Epithelial cell of esophagus (primary cell): Measurements from ENCODE around the gene EIF4E2.

Experiments used
- DNase-seq: peaks from one replicate; pipeline ENCODE4 v3.0.0; 2010; ENCODE audit warnings: low read depth
- H3K4me3 ChIP-seq: 2 replicates; pipeline ENCODE4 v1.5.1; 2011; ENCODE audit warnings: mild to moderate bottlenecking, low read length, control low read depth
- TF ChIP-seq, protein P1 (sequence below): IDR thresholded peaks from 2 replicates; pipeline ENCODE4 v1.5.1; 2011; ENCODE audit warnings: low read depth, mild to moderate bottlenecking, low read length, control low read depth, inconsistent platforms; ENCODE audit not compliant: insufficient read depth; ENCODE audit errors: missing control alignments

Gene EIF4E2

DNA sequence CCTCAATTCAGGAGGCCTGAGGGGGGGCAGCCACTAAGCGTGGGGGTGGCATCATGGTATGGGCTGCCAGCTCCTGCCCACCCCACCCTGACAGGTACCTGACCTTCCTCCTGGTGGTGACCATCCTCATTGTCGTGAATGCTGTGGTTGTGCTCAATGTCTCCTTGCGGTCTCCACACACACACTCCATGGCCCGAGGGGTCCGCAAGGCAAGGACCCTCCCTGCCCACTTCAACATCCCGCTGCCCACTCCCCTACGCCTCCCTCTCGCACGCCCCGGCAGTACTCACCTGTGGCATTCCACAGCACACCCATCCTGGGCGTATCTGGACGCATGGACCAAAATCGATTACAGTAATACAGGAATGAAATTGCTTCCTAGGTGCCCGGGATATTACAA, 7.0 kb upstream of the EIF4E2 start:
- TF ChIP-seq, protein P1, sequence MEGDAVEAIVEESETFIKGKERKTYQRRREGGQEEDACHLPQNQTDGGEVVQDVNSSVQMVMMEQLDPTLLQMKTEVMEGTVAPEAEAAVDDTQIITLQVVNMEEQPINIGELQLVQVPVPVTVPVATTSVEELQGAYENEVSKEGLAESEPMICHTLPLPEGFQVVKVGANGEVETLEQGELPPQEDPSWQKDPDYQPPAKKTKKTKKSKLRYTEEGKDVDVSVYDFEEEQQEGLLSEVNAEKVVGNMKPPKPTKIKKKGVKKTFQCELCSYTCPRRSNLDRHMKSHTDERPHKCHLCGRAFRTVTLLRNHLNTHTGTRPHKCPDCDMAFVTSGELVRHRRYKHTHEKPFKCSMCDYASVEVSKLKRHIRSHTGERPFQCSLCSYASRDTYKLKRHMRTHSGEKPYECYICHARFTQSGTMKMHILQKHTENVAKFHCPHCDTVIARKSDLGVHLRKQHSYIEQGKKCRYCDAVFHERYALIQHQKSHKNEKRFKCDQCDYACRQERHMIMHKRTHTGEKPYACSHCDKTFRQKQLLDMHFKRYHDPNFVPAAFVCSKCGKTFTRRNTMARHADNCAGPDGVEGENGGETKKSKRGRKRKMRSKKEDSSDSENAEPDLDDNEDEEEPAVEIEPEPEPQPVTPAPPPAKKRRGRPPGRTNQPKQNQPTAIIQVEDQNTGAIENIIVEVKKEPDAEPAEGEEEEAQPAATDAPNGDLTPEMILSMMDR, result no peak
- no peak for DNase-seq
- no peak overlapping the region for H3K4me3 ChIP-seq

GRCh38 chr2:232543928-232544631, 6.4 kb upstream of the EIF4E2 start:
- no peak overlapping the region for H3K4me3 ChIP-seq
- TF ChIP-seq, protein P1, result no peak

DNA sequence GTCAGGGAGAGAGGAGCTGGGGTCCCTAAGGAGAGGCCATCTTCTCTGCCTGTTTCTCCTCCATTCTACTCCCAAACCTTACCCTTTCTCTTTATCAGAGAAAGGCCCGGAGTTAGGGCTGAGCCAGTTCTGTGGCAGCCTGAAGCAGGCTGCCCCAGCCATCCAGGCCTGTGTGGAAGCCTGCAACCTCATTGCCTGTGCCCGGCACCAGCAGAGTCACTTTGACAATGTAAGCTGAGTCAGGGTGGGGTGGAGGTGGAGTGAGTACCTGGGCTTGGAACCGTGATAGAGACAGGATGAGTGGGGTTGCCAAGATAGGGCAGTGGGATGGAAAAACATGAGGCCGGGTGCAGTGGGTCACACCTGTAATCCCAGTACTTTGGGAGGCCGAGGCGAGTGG, 5.8 kb upstream of the EIF4E2 start:
- no peak for DNase-seq
- no peak overlapping the region for H3K4me3 ChIP-seq
- TF ChIP-seq, protein P1, result no peak

More at GRCh38 chr2:232543928-232544631, 6.4 kb upstream of the EIF4E2 start:
- no peak for DNase-seq

GRCh38 chr2:232545511-232546375, 4.7 kb upstream of the EIF4E2 start:
- no peak for DNase-seq
- TF ChIP-seq, protein P1, result no peak
- H3K4me3 ChIP-seq, result no peak overlapping the region

DNA sequence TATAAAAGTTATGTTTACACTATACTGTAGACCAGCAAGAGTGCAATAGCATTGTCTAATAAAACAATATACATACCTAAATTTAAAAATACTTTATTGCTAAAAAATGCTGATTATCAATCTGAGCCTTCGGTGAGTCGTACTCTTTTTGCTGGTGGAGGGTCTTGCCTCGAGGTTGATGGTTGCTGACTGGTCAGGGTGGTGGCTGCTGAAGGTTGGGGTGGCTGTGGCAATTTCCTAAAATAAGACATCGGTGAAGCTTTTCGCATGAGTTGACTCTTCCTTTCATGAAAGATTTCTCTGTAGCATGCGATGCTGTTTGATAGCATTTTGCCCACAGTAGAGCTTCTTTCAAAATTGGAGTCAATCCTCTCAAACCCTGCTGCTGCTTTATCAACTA, 2.5 kb upstream of the EIF4E2 start:
- TF ChIP-seq, protein P1, result no peak
- no peak for DNase-seq
- no peak overlapping the region for H3K4me3 ChIP-seq

DNA sequence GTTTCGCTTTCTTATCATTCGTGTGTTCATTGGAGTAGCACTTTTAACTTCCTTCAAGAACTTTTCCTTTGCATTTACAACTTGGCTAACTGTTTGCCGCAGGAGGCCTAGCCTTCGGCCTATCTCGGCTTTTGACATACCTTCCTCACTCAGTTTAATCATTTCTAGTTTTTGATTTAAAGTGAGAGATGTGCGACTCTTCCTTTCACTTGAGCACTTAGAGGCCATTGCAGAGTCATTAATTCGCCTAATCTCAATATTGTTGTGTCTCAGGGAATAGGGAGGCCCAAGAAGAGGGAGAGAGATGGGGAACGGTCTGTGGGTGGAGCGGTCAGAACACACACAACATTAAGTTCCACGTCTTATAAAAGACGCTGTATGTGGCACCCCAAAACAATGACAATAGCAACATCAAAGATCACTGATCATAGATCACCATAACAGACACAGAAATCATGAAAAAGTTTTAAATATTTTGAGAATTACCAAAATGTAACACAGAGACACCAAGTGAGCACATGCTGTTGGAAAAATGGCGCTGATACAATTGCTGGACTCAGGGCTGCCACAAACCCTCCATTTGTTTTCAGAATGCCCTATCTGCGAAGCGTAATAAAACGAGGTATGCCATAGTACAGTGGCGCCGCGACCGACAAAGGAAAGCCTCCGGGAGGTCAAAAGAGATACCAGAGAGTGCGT, 685 bp upstream of the EIF4E2 start:
- no peak for DNase-seq
- TF ChIP-seq, protein P1, result no peak
- peak overlapping the region; percentile 83 for H3K4me3 ChIP-seq
